GM21390 (cell line): ENCODE data around the gene ZSWIM8.
"Not testable (repeated sequence)": the region's sequence is repeated elsewhere in the genome, so short reads cannot be mapped to it uniquely, and the experiment has no call there.

Experiments used
- ATAC-seq: cut with Tn5 transposase; IDR thresholded peaks from one replicate; pipeline ENCODE4 v1.9.1; 2021; ENCODE audit not compliant: unreplicated experiment

Gene ZSWIM8

GRCh38 chr10:73795491-73795890 lies 10.1 kb downstream of the ZSWIM8 start:
- ATAC-seq = not testable (repeated sequence)

GRCh38 chr10:73796035-73796434 lies 10.6 kb downstream of the ZSWIM8 start:
- not testable (repeated sequence) for ATAC-seq

GRCh38 chr10:73796766-73797165 lies 11.4 kb downstream of the ZSWIM8 start:
- ATAC-seq = no peak

- no peak for ATAC-seq
Observed at GRCh38 chr10:73797324-73798025, 12.1 kb downstream of the ZSWIM8 start.

- no peak for ATAC-seq
Observed at GRCh38 chr10:73798087-73798486, 12.7 kb downstream of the ZSWIM8 start.

- no peak for ATAC-seq
Observed at GRCh38 chr10:73798927-73799560, 13.6 kb downstream of the ZSWIM8 start.

GRCh38 chr10:73799899-73800559 lies 14.6 kb downstream of the ZSWIM8 start:
- no peak for ATAC-seq

GRCh38 chr10:73800560-73801252 lies 15.3 kb downstream of the ZSWIM8 start:
- ATAC-seq = no peak

- no peak for ATAC-seq
Observed at GRCh38 chr10:73801253-73801590, 15.8 kb downstream of the ZSWIM8 start.

GRCh38 chr10:73802276-73802991 lies 17.0 kb downstream of the ZSWIM8 start:
- ATAC-seq = no peak

GRCh38 chr10:73803680-73804286 lies 18.4 kb downstream of the ZSWIM8 start:
- ATAC-seq = peak; percentile 75

GRCh38 chr10:73806176-73806950 lies 21.0 kb downstream of the ZSWIM8 start:
- ATAC-seq = no peak

- no peak for ATAC-seq
Observed at GRCh38 chr10:73807471-73807870, 22.1 kb downstream of the ZSWIM8 start.

GRCh38 chr10:73808021-73808815 lies 22.8 kb downstream of the ZSWIM8 start:
- no peak for ATAC-seq

GRCh38 chr10:73809061-73809818 lies 23.8 kb downstream of the ZSWIM8 start:
- no peak for ATAC-seq

GRCh38 chr10:73810358-73810734 lies 24.9 kb downstream of the ZSWIM8 start:
- ATAC-seq = no peak

- peak; percentile 27 for ATAC-seq
Observed at GRCh38 chr10:73810735-73811465, 25.5 kb downstream of the ZSWIM8 start.

- ATAC-seq = no peak
Observed at GRCh38 chr10:73812657-73813056, 27.3 kb downstream of the ZSWIM8 start.
